Neural cell (in vitro differentiated cells): ENCODE results near the gene PRELID1. TPM values are rescaled to one million over a fixed set of nuclear protein-coding genes. Genes with fewer than 3 reads are reported as not detected.

ENCODE experiments used
- H2AFZ ChIP-seq: fragments of 200-600, 300-800 bp; sonication (generic), shearing (Covaris generic); 2 replicates; pipeline ENCODE4 v1.6.0; 2014; ENCODE audit warnings: low read depth, mild to moderate bottlenecking, antibody characterized with exemption, low read length, moderate library complexity
- H3F3A ChIP-seq: fragments of 200-600 bp; shearing (Covaris generic); 2 replicates; pipeline ENCODE4 v1.6.1; 2016; ENCODE audit warnings: mild to moderate bottlenecking, moderate library complexity, mixed read lengths, antibody characterized with exemption, low read length; ENCODE audit not compliant: insufficient read depth, poor library complexity, severe bottlenecking
- H3K27ac ChIP-seq: fragments of 200-600, 300-800 bp; sonication (generic), shearing (Covaris generic); 2 replicates; pipeline ENCODE4 v1.5.1; 2014; ENCODE audit warnings: mild to moderate bottlenecking, low read length, moderate library complexity
- H3K27me3 ChIP-seq: fragments of 300-800, 200-600 bp; sonication (generic), shearing (Covaris generic); 2 replicates; pipeline ENCODE4 v1.6.0; 2014; ENCODE audit warnings: mild to moderate bottlenecking, low read depth, low read length, moderate library complexity; ENCODE audit not compliant: insufficient read depth
- H3K36me3 ChIP-seq: fragments of 300-800, 200-600 bp; sonication (generic), shearing (Covaris generic); 2 replicates; pipeline ENCODE4 v1.5.1; 2014; ENCODE audit warnings: mild to moderate bottlenecking, antibody characterized with exemption, low read length, moderate library complexity; ENCODE audit not compliant: insufficient read depth
- H3K4me2 ChIP-seq: fragments of 300-800, 200-600 bp; sonication (generic), shearing (Covaris generic); 2 replicates; pipeline ENCODE4 v1.6.0; 2014; ENCODE audit warnings: mild to moderate bottlenecking, low read length
- H3K4me3 ChIP-seq: fragments of 300-800, 200-600 bp; sonication (generic), shearing (Covaris generic); 2 replicates; pipeline ENCODE4 v1.5.1; 2014; ENCODE audit warnings: mild to moderate bottlenecking, low read length, moderate library complexity
- H3K79me2 ChIP-seq: fragments of 200-600 bp; shearing (Covaris generic); replicated peaks from 2 replicates; pipeline ENCODE4 v1.6.0; 2014; ENCODE audit warnings: mild to moderate bottlenecking, low read length, moderate library complexity; ENCODE audit not compliant: insufficient read depth
- H3K9ac ChIP-seq: fragments of 300-800, 200-600 bp; sonication (generic), shearing (Covaris generic); 2 replicates; pipeline ENCODE4 v1.6.1; 2016; ENCODE audit warnings: mild to moderate bottlenecking, low read length, mixed read lengths
- H3K9me2 ChIP-seq: fragments of 200-600 bp; shearing (Covaris generic); 2 replicates; pipeline ENCODE4 v1.6.1; 2016; ENCODE audit warnings: mild to moderate bottlenecking, low read length, mixed read lengths; ENCODE audit not compliant: insufficient read depth
- H3K9me3 ChIP-seq: fragments of 200-600, 300-800 bp; sonication (generic), shearing (Covaris generic); 2 replicates; pipeline ENCODE4 v1.6.1; 2016; ENCODE audit warnings: mild to moderate bottlenecking, mixed run types, low read length, moderate library complexity, mixed read lengths
- H4K20me1 ChIP-seq: fragments of 200-600 bp; shearing (Covaris generic); 2 replicates; pipeline ENCODE4 v1.6.1; 2016; ENCODE audit warnings: mild to moderate bottlenecking, mixed run types; ENCODE audit not compliant: insufficient read depth
- CTCF ChIP-seq: fragments of 450-650 bp; IDR thresholded peaks from 2 replicates; pipeline ENCODE4 v1.5.1; 2014; ENCODE audit warnings: antibody characterized with exemption, mild to moderate bottlenecking, moderate library complexity; ENCODE audit not compliant: poor library complexity, severe bottlenecking
- EP300 ChIP-seq: fragments of 450-650 bp; conservative IDR thresholded peaks from 2 replicates; pipeline ENCODE4 v1.6.1; 2014; ENCODE audit warnings: antibody characterized with exemption, mild to moderate bottlenecking, moderate library complexity; ENCODE audit not compliant: poor library complexity, severe bottlenecking
- EZH2 ChIP-seq: fragments of 200-600, 300-800 bp; shearing (Covaris generic), sonication (generic); IDR thresholded peaks from 2 replicates; pipeline ENCODE4 v1.6.1; 2014; ENCODE audit warnings: antibody characterized with exemption, low read length, borderline replicate concordance, mild to moderate bottlenecking; ENCODE audit not compliant: insufficient read depth, poor library complexity, severe bottlenecking
- MXI1 ChIP-seq: fragments of 450-650 bp; conservative IDR thresholded peaks from 2 replicates; pipeline ENCODE4 v1.6.1; 2014; ENCODE audit warnings: antibody characterized with exemption, mild to moderate bottlenecking; ENCODE audit not compliant: poor library complexity, severe bottlenecking
- POLR2AphosphoS5 ChIP-seq: IDR thresholded peaks from 2 replicates; pipeline ENCODE4 v1.6.1; 2012
- RAD21 ChIP-seq: fragments of 450-650 bp; conservative IDR thresholded peaks from 2 replicates; pipeline ENCODE4 v1.6.1; 2014; ENCODE audit warnings: antibody characterized with exemption, mild to moderate bottlenecking, moderate library complexity
- REST ChIP-seq: IDR thresholded peaks from 2 replicates; pipeline ENCODE4 v1.6.1; 2012; ENCODE audit warnings: borderline replicate concordance
- TAF1 ChIP-seq: IDR thresholded peaks from 2 replicates; pipeline ENCODE4 v1.6.1; 2012; ENCODE audit warnings: low read depth
- polyA plus RNA-seq: library from polyadenylated mRNA; depleted of rRNA; stranded (reverse); fragments of >200 nt; gene quantifications from 2 replicates; pipeline ENCODE4 v1.2.3, GENCODE V29; 2014

The PRELID1 gene
- polyA plus RNA-seq, 1 donor from 2014 or later = 133 TPM

- H3K36me3 ChIP-seq = no peaks in the 10 kb centered on the region
- H3K4me2 ChIP-seq = no peak overlapping the region
- H3F3A ChIP-seq = no peaks in the 10 kb centered on the region
- no peaks in the 10 kb centered on the region for H3K9me3 ChIP-seq
- H3K9me2 ChIP-seq = no peaks in the 10 kb centered on the region
- H3K27me3 ChIP-seq = no peaks in the 10 kb centered on the region
- H3K27ac ChIP-seq = no peak overlapping the region
- no peak overlapping the region for H3K9ac ChIP-seq
- H3K79me2 ChIP-seq = no peaks in the 10 kb centered on the region
- no peak overlapping the region for H2AFZ ChIP-seq
- H4K20me1 ChIP-seq = no peaks in the 10 kb centered on the region
- no peak for TF ChIP-seq CTCF
- TF ChIP-seq MXI1 = no peak
- TF ChIP-seq RAD21 = no peak
- no peak for TF ChIP-seq TAF1
- no peak for TF ChIP-seq EP300
- TF ChIP-seq POLR2AphosphoS5 = no peak
- no peak for TF ChIP-seq REST
- no peak for TF ChIP-seq EZH2
- H3K4me3 ChIP-seq = no peak overlapping the region
Measured at GRCh38 chr5:177260961-177261360, 42.6 kb upstream of the PRELID1 start.

- no peaks in the 10 kb centered on the region for H4K20me1 ChIP-seq
- no peak overlapping the region for H3K4me2 ChIP-seq
- TF ChIP-seq REST = no peak
- no peak for TF ChIP-seq RAD21
- H3K9ac ChIP-seq = no peak overlapping the region
- no peaks in the 10 kb centered on the region for H3K79me2 ChIP-seq
- no peak overlapping the region for H2AFZ ChIP-seq
- no peaks in the 10 kb centered on the region for H3K9me2 ChIP-seq
- no peak overlapping the region for H3K4me3 ChIP-seq
- no peaks in the 10 kb centered on the region for H3K27me3 ChIP-seq
- no peaks in the 10 kb centered on the region for H3K36me3 ChIP-seq
- no peaks in the 10 kb centered on the region for H3K9me3 ChIP-seq
- H3K27ac ChIP-seq = no peak overlapping the region
- H3F3A ChIP-seq = no peaks in the 10 kb centered on the region
Measured at GRCh38 chr5:177261510-177261909, 42.1 kb upstream of the PRELID1 start.
